Smooth muscle cell (in vitro differentiated cells): ENCODE data around the gene BMP2K. TPM values are rescaled to one million over a fixed set of nuclear protein-coding genes. Genes with fewer than 3 reads are reported as not detected.

Experiments used
- DNase-seq: peaks from one replicate; lab custom pipeline; 2025; ENCODE audit not compliant: unreplicated experiment; lab: John Stamatoyannopoulos, UW
- H2AFZ ChIP-seq: fragments of 200-600 bp; sonication (generic); 2 replicates; pipeline ENCODE4 v1.6.0; 2016; ENCODE audit warnings: antibody characterized with exemption, low read depth, mild to moderate bottlenecking
- H3F3A ChIP-seq: fragments of 200-600 bp; sonication (generic); 2 replicates; pipeline ENCODE4 v1.6.0; 2017; ENCODE audit warnings: antibody characterized with exemption, low read depth
- H3K27ac ChIP-seq: fragments of 200-600 bp; sonication (generic); 2 replicates; pipeline ENCODE4 v1.5.1; 2016; ENCODE audit warnings: low read depth, mild to moderate bottlenecking
- H3K27me3 ChIP-seq: fragments of 200-600 bp; sonication (generic); 2 replicates; pipeline ENCODE4 v1.6.1; 2016; ENCODE audit warnings: low read depth, mild to moderate bottlenecking
- H3K36me3 ChIP-seq: fragments of 200-600 bp; sonication (generic); 2 replicates; pipeline ENCODE4 v1.5.1; 2016; ENCODE audit warnings: low read depth
- H3K4me1 ChIP-seq: fragments of 200-600 bp; sonication (generic); 2 replicates; pipeline ENCODE4 v1.5.1; 2016; ENCODE audit warnings: low read depth
- H3K4me2 ChIP-seq: fragments of 200-600 bp; sonication (generic); 2 replicates; pipeline ENCODE4 v1.6.0; 2016; ENCODE audit warnings: mild to moderate bottlenecking
- H3K4me3 ChIP-seq: fragments of 200-600 bp; sonication (generic); 2 replicates; pipeline ENCODE4 v1.5.1; 2016; ENCODE audit warnings: mild to moderate bottlenecking
- H3K79me2 ChIP-seq: fragments of 200-600 bp; sonication (generic); 2 replicates; pipeline ENCODE4 v1.6.0; 2016; ENCODE audit warnings: low read depth, mild to moderate bottlenecking
- H3K9ac ChIP-seq: fragments of 200-600 bp; sonication (generic); 2 replicates; pipeline ENCODE4 v1.6.0; 2016; ENCODE audit warnings: low read depth
- H3K9me3 ChIP-seq: fragments of 200-600 bp; sonication (generic); replicated peaks from 2 replicates; pipeline ENCODE4 v1.5.1; 2016; ENCODE audit warnings: low read depth
- H4K20me1 ChIP-seq: fragments of 200-600 bp; sonication (generic); 2 replicates; pipeline ENCODE4 v1.6.0; 2016; ENCODE audit warnings: low read depth
- WGBS: methylation state at CpG from one replicate; pipeline ENCODE4 v1.1.7; 2016; ENCODE audit warnings: low lambda C conversion rate; 5-methylcytosine and 5-hydroxymethylcytosine counted together
- polyA plus RNA-seq: library from polyadenylated mRNA; unstranded; fragments of >200 nt; fragmentation: Nextera tagmentation; extraction: Ambion mirVana; gene quantifications from 2 replicates; pipeline ENCODE4 v1.2.1, GENCODE V29; 2016
- total RNA-seq: library from RNA; depleted of rRNA; stranded (reverse); fragments of >200 nt; gene quantifications from 2 replicates; pipeline ENCODE4 v1.2.3, GENCODE V29; 2014
- TF ChIP-seq, protein P1 (sequence below): fragments of 200-600 bp; sonication (generic); IDR thresholded peaks from 2 replicates; pipeline ENCODE4 v1.5.1; 2017; ENCODE audit warnings: borderline replicate concordance, mild to moderate bottlenecking, antibody characterized with exemption; ENCODE audit not compliant: insufficient read depth, poor library complexity, severe bottlenecking

BMP2K gene
- total and polyA plus RNA-seq, 2 experiments from 2014 or later: 3.9 to 32.0 TPM

- no peaks in the 10 kb centered on the region for H3F3A ChIP-seq
- no peak overlapping the region for H3K4me3 ChIP-seq
- no peak overlapping the region for H3K9ac ChIP-seq
- H3K4me1 ChIP-seq: no peaks in the 10 kb centered on the region
- no peaks in the 10 kb centered on the region for H4K20me1 ChIP-seq
- no peak overlapping the region for H3K27ac ChIP-seq
- H3K36me3 ChIP-seq: peaks cover 24% of the 10 kb centered on the region
- H3K9me3 ChIP-seq: no peaks in the 10 kb centered on the region
- H3K27me3 ChIP-seq: no peaks in the 10 kb centered on the region
- no peak overlapping the region for H2AFZ ChIP-seq
- H3K79me2 ChIP-seq: no peaks in the 10 kb centered on the region
- DNase-seq: no peak
- TF ChIP-seq, protein P1, sequence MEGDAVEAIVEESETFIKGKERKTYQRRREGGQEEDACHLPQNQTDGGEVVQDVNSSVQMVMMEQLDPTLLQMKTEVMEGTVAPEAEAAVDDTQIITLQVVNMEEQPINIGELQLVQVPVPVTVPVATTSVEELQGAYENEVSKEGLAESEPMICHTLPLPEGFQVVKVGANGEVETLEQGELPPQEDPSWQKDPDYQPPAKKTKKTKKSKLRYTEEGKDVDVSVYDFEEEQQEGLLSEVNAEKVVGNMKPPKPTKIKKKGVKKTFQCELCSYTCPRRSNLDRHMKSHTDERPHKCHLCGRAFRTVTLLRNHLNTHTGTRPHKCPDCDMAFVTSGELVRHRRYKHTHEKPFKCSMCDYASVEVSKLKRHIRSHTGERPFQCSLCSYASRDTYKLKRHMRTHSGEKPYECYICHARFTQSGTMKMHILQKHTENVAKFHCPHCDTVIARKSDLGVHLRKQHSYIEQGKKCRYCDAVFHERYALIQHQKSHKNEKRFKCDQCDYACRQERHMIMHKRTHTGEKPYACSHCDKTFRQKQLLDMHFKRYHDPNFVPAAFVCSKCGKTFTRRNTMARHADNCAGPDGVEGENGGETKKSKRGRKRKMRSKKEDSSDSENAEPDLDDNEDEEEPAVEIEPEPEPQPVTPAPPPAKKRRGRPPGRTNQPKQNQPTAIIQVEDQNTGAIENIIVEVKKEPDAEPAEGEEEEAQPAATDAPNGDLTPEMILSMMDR: no peak
- H3K4me2 ChIP-seq: no peak overlapping the region
These were observed 93.9 kb downstream of the BMP2K start for GRCh38 chr4:78870056-78870455.

DNA sequence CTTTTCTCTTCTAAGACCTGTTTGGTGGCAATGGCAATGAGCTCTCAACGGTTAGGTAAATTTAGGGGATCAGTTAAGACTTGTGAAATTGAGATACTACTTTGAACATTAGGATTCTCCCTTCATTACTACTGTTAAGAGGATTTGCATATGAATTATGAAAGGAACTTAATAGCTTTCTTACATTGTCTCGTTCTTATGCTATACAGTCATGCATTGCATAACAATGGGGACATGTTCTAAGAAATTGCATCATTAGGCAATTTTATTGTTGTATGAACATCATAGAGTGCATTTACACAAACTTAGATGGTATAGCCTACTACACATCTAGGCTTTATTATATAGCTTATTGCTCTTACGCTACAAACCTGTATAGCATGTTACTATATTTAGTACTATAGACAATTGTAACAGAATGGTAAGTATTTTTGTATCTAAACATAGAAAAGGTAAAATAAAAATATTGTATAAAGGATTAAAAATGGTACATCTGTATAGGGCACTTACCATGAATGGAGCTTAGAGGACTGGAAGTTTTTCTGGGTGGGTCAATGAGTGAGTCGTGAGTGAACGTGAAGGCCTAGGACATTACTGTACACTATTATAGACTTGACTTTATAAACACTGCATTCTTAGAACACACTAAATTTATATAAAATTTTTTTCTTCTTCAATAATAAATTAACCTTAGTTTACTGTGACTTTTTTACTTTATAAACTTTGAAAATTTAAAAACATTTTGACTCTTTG lies 100.6 kb downstream of the BMP2K start:
- Histone ChIP-seq H3K9me3 (no peaks in the 10 kb centered on the region), H3K4me1 (no peaks in the 10 kb centered on the region), H3K9ac (no peak overlapping the region), H3K36me3 (peaks cover 20% of the 10 kb centered on the region), H3K79me2 (no peaks in the 10 kb centered on the region), H3K4me2 (no peak overlapping the region), H4K20me1 (no peaks in the 10 kb centered on the region), H2AFZ (no peak overlapping the region), H3K4me3 (no peak overlapping the region), H3K27me3 (no peaks in the 10 kb centered on the region), H3F3A (no peaks in the 10 kb centered on the region), H3K27ac (no peak overlapping the region)
- DNase-seq: no peak
- WGBS: 85% methylated on average over 5 of the region's 5 CpGs
- TF ChIP-seq, protein P1: no peak

DNA sequence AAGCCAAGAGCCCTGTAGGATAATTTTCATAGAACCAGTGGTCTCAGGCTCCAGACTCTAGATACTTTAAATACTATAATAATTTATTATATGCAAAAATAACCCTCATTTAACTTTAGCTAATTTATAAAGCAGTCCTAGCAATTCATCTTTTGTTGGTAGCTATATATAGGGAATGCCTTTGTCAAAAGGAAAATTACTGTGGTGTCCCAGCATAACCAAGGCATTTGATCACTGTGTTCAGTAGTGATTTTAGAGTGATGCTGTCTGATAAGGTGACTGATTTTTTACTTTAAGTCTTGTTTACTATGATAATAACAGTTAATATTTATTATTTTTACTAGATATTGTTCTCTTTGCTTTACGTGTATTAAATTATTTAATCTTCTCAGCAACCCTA lies 101.9 kb downstream of the BMP2K start:
- Histone ChIP-seq H3K27me3 (no peaks in the 10 kb centered on the region), H3K4me1 (no peaks in the 10 kb centered on the region), H3K9ac (no peak overlapping the region), H2AFZ (no peak overlapping the region), H3K79me2 (no peaks in the 10 kb centered on the region), H3K9me3 (no peaks in the 10 kb centered on the region), H4K20me1 (no peaks in the 10 kb centered on the region), H3K36me3 (peaks cover 11% of the 10 kb centered on the region), H3K27ac (no peak overlapping the region), H3K4me3 (no peak overlapping the region), H3K4me2 (no peak overlapping the region), H3F3A (no peaks in the 10 kb centered on the region)
- 97% methylated on average over 1 of the region's 1 CpG for WGBS
- no peak for DNase-seq
- TF ChIP-seq, protein P1: no peak

DNA sequence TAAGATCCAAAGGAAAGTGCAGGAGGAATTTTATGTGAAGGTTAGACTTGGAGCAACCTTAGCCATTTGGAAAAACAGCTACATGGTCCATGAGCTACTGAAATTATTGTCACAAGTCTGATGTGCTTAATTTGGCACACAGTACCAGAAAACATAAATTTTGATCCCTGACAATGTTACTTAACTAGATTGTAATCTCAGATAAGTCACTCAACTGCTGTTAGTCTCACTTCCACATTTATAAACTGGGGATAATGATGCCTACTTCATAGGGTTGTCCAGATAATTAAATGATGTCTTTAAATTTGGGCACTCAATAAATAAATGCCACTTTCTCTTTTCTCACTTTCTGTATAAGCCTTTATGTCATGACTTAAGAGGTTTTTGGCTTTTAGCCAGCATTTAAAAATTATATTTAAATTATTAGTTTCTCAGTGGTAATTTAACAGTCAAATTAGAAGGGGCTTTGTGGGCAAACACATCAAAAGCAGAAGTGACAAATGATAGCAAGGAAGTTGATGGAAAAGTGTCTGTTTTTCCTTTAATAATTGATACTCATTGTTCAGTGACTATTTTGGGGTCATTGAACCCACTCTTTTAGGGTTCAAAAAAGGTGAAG lies 104.8 kb downstream of the BMP2K start:
- H4K20me1 ChIP-seq: no peaks in the 10 kb centered on the region
- peaks cover 3% of the 10 kb centered on the region for H3K36me3 ChIP-seq
- TF ChIP-seq, protein P1: no peak
- H3K27me3 ChIP-seq: no peaks in the 10 kb centered on the region
- no peak overlapping the region for H3K9ac ChIP-seq
- no peak overlapping the region for H3K4me2 ChIP-seq
- no peaks in the 10 kb centered on the region for H3K4me1 ChIP-seq
- H3F3A ChIP-seq: no peaks in the 10 kb centered on the region
- H3K4me3 ChIP-seq: no peak overlapping the region
- no peak for DNase-seq
- H2AFZ ChIP-seq: no peak overlapping the region
- no peaks in the 10 kb centered on the region for H3K9me3 ChIP-seq
- H3K79me2 ChIP-seq: no peaks in the 10 kb centered on the region
- no peak overlapping the region for H3K27ac ChIP-seq
